SK-N-SH treated with all-trans-retinoic acid at 6 μM for 48 hours (cell line): ENCODE measurements around the gene PSRC1.

Experiments
- GLIS3 ChIP-seq: fragments of 250-450 bp; sonication (Bioruptor Pico); IDR thresholded peaks from 2 replicates; pipeline ENCODE4 v1.5.0; 2020; ENCODE audit warnings: mild to moderate bottlenecking, moderate library complexity
- ZNF565 ChIP-seq: fragments of 450-650 bp; formaldehyde crosslinking; conservative IDR thresholded peaks from 2 replicates; pipeline ENCODE4 v1.5.0; 2020; ENCODE audit warnings: low read depth, mild to moderate bottlenecking, moderate library complexity
- TF ChIP-seq, protein P1 (sequence below): fragments of 250-450 bp; sonication (Bioruptor Pico); IDR thresholded peaks from 2 replicates; pipeline ENCODE4 v1.8.0; 2021; ENCODE audit warnings: low read depth, mild to moderate bottlenecking, moderate library complexity, borderline replicate concordance

DNA sequence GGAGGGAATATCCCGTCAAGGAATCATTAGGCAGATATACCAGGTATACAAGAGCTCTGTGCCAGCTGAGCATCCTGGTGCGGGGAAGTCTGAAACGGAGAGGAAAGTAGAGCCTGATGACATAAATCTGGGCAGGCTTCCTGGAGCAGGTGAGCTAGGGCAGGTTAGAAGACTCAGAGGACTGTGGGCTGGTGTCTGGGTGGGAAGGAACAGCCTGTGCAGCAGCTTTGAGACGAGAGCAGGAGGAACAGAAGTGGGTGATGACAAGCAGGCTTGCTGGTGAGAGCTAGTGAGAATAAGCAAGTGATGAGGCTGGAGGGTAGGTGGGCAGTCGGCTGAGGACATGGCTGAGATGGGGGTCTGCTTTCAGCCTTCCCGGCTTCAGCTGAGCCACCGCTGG, 26.9 kb downstream of the PSRC1 start:
- TF ChIP-seq GLIS3 (CRISPR knock-in tag), result no peak
- TF ChIP-seq, protein P1, sequence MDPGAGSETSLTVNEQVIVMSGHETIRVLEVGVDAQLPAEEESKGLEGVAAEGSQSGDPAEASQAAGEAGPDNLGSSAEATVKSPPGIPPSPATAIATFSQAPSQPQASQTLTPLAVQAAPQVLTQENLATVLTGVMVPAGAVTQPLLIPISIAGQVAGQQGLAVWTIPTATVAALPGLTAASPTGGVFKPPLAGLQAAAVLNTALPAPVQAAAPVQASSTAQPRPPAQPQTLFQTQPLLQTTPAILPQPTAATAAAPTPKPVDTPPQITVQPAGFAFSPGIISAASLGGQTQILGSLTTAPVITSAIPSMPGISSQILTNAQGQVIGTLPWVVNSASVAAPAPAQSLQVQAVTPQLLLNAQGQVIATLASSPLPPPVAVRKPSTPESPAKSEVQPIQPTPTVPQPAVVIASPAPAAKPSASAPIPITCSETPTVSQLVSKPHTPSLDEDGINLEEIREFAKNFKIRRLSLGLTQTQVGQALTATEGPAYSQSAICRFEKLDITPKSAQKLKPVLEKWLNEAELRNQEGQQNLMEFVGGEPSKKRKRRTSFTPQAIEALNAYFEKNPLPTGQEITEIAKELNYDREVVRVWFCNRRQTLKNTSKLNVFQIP (CRISPR knock-in tag), result no peak
- TF ChIP-seq ZNF565 (CRISPR knock-in tag), result no peak
